ENCODE data around the gene TMEM11. TPM values are rescaled to one million over a fixed set of nuclear protein-coding genes. Genes with fewer than 3 reads are reported as not detected.

Gene TMEM11
- total and polyA plus RNA-seq, 2 of the 4 experiments (the other 2 are of a cell fraction): 19.9 to 44.7 TPM

DNA sequence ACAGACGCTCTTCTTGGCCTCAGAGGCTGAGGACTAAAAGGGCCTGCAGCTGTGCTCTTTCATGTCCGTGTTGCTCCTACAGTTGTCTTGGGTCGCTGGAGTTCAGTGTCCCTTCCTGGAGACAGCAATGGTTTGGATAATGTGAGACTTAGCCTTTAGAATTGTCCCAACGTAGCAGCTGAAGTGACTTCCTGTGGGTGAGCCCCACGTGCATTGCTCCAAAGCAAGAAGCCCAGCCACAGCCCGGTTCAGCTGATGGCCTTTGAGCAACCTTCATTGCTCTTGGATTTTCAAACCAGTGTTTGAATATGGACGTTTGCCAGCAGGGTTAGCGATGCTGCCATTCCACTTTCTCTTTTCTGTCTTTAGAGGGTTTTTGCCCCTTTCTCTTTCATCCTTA, 19.7 kb downstream of the TMEM11 start:
- Histone ChIP-seq H3K9ac (ENCODE audit: low read depth, low read length) (no peak overlapping the region), H3K56ac (ENCODE audit: extremely low read depth, insufficient read depth, low read length) (no peak overlapping the region), H3K4me2 (ENCODE audit: low read depth, low read length) (peak overlapping the region; percentile 3; the same call in 1 of the 2 replicates), H4K91ac (ENCODE audit: insufficient read depth, low read depth, low read length) (no peak overlapping the region), H3K18ac (ENCODE audit: low read depth, low read length) (no peak overlapping the region), H4K20me1 (ENCODE audit: insufficient read depth, low read length) (peaks cover 31% of the 10 kb centered on the region), H2AFZ (replicated peaks; ENCODE audit: low read length, poor library complexity) (no peak overlapping the region), H2BK20ac (ENCODE audit: low read depth, low read length) (no peak overlapping the region), H2BK5ac (ENCODE audit: low read depth, low read length, poor library complexity, severe bottlenecking) (no peak overlapping the region), H3K27ac (ENCODE audit: insufficient read depth, low read length) (no peak overlapping the region), H3K23ac (ENCODE audit: low read depth, low read length) (no peak overlapping the region), H4K5ac (ENCODE audit: low read depth, low read length) (no peak overlapping the region), H3K36me3 (ENCODE audit: control insufficient read depth, insufficient read depth, low read length) (peaks cover 25% of the 10 kb centered on the region), H4K8ac (ENCODE audit: low read depth in 2 of 2, low read length in 2 of 2) (no peak overlapping the region), H2AK5ac (ENCODE audit: low read depth, low read length) (no peak overlapping the region), H3K4me1 (ENCODE audit: control insufficient read depth, insufficient read depth, low read length) (peaks cover 9% of the 10 kb centered on the region; the same call in 1 of the 2 replicates), H2AK9ac (replicated peaks; ENCODE audit: low read depth, low read length, poor library complexity) (no peak overlapping the region), H2BK15ac (ENCODE audit: low read depth, low read length) (no peak overlapping the region), H3K9me1 (ENCODE audit: insufficient read depth, low read length) (peaks cover 14% of the 10 kb centered on the region), H3K4me3 (ENCODE audit: insufficient read depth, low read depth, low read length) (no peak overlapping the region), H3K79me1 (ENCODE audit: low read depth in 1 of 2, low read length in 2 of 2) (peaks cover 10 to 53% of the 10 kb centered on the region in 2 experiments; a peak in 3 of 4 replicates), H2BK120ac (ENCODE audit: low read depth, low read length) (no peak overlapping the region), H3K14ac (replicated peaks; ENCODE audit: low read depth, low read length) (peak overlapping the region; percentile 4; the same call in 1 of the 2 replicates), H3K4ac (ENCODE audit: low read depth, low read length) (no peak overlapping the region), H3K9me3 (ENCODE audit: control insufficient read depth, insufficient read depth, low read length) (no peaks in the 10 kb centered on the region), H3K27me3 (ENCODE audit: control insufficient read depth, insufficient read depth, low read length) (no peaks in the 10 kb centered on the region)
- BruUV-seq (replicated peaks): no TSS peak
- no peak for TF ChIP-seq MAFK (IDR thresholded peaks at IDR 0.05; ENCODE audit: low read depth, low read length)
- TF ChIP-seq FOS (IDR thresholded peaks at IDR 0.05; ENCODE audit: low read depth, low read length): no peak
- TF ChIP-seq, protein P1, sequence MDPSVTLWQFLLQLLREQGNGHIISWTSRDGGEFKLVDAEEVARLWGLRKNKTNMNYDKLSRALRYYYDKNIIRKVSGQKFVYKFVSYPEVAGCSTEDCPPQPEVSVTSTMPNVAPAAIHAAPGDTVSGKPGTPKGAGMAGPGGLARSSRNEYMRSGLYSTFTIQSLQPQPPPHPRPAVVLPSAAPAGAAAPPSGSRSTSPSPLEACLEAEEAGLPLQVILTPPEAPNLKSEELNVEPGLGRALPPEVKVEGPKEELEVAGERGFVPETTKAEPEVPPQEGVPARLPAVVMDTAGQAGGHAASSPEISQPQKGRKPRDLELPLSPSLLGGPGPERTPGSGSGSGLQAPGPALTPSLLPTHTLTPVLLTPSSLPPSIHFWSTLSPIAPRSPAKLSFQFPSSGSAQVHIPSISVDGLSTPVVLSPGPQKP (IDR thresholded peaks at IDR 0.05; ENCODE audit: borderline replicate concordance, low read depth, low read length): no peak
- no peak for TF ChIP-seq SMC3 (IDR thresholded peaks at IDR 0.05; ENCODE audit: low read depth, low read length)
- no peak for TF ChIP-seq CHD1 (IDR thresholded peaks at IDR 0.05; ENCODE audit: low read depth, low read length)
- no peak for TF ChIP-seq RFX5 (IDR thresholded peaks at IDR 0.05; ENCODE audit: low read depth, low read length)
- TF ChIP-seq RCOR1 (IDR thresholded peaks at IDR 0.05; ENCODE audit: insufficient replicate concordance, low read length): no peak
- no peak for TF ChIP-seq RAD21 (IDR thresholded peaks at IDR 0.05; ENCODE audit: low read length)
- no peak for TF ChIP-seq MXI1 (IDR thresholded peaks at IDR 0.05; ENCODE audit: borderline replicate concordance, low read depth, low read length)
- TF ChIP-seq MAZ (IDR thresholded peaks at IDR 0.05; ENCODE audit: borderline replicate concordance, low read depth, low read length): no peak
- TF ChIP-seq, protein P2, sequence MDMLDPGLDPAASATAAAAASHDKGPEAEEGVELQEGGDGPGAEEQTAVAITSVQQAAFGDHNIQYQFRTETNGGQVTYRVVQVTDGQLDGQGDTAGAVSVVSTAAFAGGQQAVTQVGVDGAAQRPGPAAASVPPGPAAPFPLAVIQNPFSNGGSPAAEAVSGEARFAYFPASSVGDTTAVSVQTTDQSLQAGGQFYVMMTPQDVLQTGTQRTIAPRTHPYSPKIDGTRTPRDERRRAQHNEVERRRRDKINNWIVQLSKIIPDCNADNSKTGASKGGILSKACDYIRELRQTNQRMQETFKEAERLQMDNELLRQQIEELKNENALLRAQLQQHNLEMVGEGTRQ (IDR thresholded peaks at IDR 0.05; ENCODE audit: low read depth, low read length): no peak
- DNase-seq: no peak
- no peak for ATAC-seq (ENCODE audit: low read depth)
- in situ Hi-C loops (cut with MboI; ENCODE audit: low sequenced_read_pairs): no loop called here
- intact Hi-C loops (cut with micrococcal nuclease): no loop called here
- dilution Hi-C loops (cut with HindIII; ENCODE audit: low sequenced_read_pairs, unreplicated experiment): no loop called here
- ChIA-PET POLR2A (ENCODE audit: unreplicated experiment) (no interaction called here), CTCF (interaction anchor here (0.7 to 0.9 kb wide), 3 partner anchors 9 to 317 kb away, joined by 3 to 4 read pairs (median 3); no protein-coding TSS in a partner anchor)
- no CpG with 5 or more reads among the region's 8 CpGs for WGBS, 2 experiments (ENCODE audit: extremely low coverage in 2 of 2, insufficient read length in 1 of 2)

Measured in IMR-90 (cell line).